ENCODE results near the gene MTCL1. TPM values are rescaled to one million over a fixed set of nuclear protein-coding genes. Genes with fewer than 3 reads are reported as not detected.

The MTCL1 gene
- total and polyA plus RNA-seq, 2 experiments from 2014 or later, result 10.6 to 19.7 TPM

DNA sequence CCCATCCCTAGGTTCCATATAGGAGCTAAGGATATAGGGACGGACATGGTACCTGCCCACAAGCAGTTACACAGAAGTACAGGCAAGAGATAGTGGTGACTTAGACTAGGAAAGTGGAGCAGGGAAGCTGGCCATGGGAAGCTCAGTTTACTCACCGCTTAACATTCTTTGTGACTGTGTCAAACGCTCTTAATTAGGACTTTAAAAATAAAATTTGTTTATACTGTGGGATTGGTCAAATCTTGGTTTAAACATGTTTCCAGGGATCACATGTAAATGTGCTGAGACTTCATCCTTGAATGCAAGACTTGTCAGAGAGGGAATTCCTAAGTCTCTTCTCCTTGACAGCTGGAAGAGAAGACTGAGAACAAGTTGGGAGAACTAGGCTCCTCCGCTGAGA, 107.3 kb downstream of the MTCL1 start:
- no peaks in the 10 kb centered on the region for H3K9me3 ChIP-seq (ENCODE audit: low read depth)
- no peaks in the 10 kb centered on the region for H3K36me3 ChIP-seq (replicated peaks; ENCODE audit: insufficient read depth, low read depth)
- H4K20me1 ChIP-seq (ENCODE audit: insufficient read depth, poor library complexity, severe bottlenecking), result no peaks in the 10 kb centered on the region
- no peaks in the 10 kb centered on the region for H3K9me2 ChIP-seq (replicated peaks; ENCODE audit: insufficient read depth)
- H3K4me2 ChIP-seq, result no peak overlapping the region
- H3K27me3 ChIP-seq, result no peaks in the 10 kb centered on the region
- 96% methylated on average over 4 of the region's 4 CpGs for WGBS (ENCODE audit: low lambda C conversion rate, missing lambda C conversion rate)
- H2AFZ ChIP-seq, result no peak overlapping the region
- peaks cover 9% of the 10 kb centered on the region for H3K4me1 ChIP-seq (ENCODE audit: insufficient read depth)
- no peak overlapping the region for H3K27ac ChIP-seq
- no peak overlapping the region for H3K4me3 ChIP-seq
- DNase-seq (ENCODE audit: low spot score), result no peak
- TF ChIP-seq EZH2phosphoT487 (IDR thresholded peaks at IDR 0.05; ENCODE audit: low read depth, severe bottlenecking, unreplicated experiment) (no peak), EZH2 (IDR thresholded peaks at IDR 0.05; ENCODE audit: borderline replicate concordance) (no peak)
- TF ChIP-seq, protein P1, sequence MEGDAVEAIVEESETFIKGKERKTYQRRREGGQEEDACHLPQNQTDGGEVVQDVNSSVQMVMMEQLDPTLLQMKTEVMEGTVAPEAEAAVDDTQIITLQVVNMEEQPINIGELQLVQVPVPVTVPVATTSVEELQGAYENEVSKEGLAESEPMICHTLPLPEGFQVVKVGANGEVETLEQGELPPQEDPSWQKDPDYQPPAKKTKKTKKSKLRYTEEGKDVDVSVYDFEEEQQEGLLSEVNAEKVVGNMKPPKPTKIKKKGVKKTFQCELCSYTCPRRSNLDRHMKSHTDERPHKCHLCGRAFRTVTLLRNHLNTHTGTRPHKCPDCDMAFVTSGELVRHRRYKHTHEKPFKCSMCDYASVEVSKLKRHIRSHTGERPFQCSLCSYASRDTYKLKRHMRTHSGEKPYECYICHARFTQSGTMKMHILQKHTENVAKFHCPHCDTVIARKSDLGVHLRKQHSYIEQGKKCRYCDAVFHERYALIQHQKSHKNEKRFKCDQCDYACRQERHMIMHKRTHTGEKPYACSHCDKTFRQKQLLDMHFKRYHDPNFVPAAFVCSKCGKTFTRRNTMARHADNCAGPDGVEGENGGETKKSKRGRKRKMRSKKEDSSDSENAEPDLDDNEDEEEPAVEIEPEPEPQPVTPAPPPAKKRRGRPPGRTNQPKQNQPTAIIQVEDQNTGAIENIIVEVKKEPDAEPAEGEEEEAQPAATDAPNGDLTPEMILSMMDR (IDR thresholded peaks at IDR 0.05; ENCODE audit: poor library complexity), result no peak
- no peaks in the 10 kb centered on the region for H3K79me2 ChIP-seq

DNA sequence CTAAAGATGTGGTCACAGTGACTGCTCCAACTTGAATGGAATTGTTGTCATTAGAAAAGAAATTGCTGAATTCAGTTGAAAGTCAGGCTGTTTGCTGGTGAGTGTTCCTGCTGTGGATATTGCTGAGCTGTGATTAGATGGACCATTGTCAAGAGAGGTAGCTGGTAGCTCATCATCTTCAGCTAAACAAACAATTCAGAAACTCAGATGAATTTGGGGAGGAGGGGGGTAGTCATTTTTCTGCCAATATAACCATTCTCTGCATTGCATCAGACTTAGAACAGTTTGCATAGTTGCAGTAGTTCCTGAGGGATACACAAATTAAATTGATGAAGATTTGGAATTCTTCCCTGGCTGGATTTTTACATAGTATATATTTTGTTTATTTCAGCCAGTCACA, 108.3 kb downstream of the MTCL1 start:
- TF ChIP-seq EZH2phosphoT487 (IDR thresholded peaks at IDR 0.05; ENCODE audit: low read depth, severe bottlenecking, unreplicated experiment) (no peak), EZH2 (IDR thresholded peaks at IDR 0.05; ENCODE audit: borderline replicate concordance) (no peak)
- TF ChIP-seq, protein P1 (IDR thresholded peaks at IDR 0.05; ENCODE audit: poor library complexity), result no peak
- Histone ChIP-seq H3K9me2 (replicated peaks; ENCODE audit: insufficient read depth) (no peaks in the 10 kb centered on the region), H3K27me3 (no peaks in the 10 kb centered on the region), H4K20me1 (ENCODE audit: insufficient read depth, poor library complexity, severe bottlenecking) (no peaks in the 10 kb centered on the region), H3K9me3 (ENCODE audit: low read depth) (no peaks in the 10 kb centered on the region), H3K4me1 (ENCODE audit: insufficient read depth) (peaks cover 9% of the 10 kb centered on the region), H3K36me3 (replicated peaks; ENCODE audit: insufficient read depth, low read depth) (no peaks in the 10 kb centered on the region), H3K4me3 (no peak overlapping the region), H2AFZ (no peak overlapping the region), H3K79me2 (no peaks in the 10 kb centered on the region), H3K27ac (no peak overlapping the region), H3K4me2 (no peak overlapping the region)
- no peak for DNase-seq (ENCODE audit: low spot score)

DNA sequence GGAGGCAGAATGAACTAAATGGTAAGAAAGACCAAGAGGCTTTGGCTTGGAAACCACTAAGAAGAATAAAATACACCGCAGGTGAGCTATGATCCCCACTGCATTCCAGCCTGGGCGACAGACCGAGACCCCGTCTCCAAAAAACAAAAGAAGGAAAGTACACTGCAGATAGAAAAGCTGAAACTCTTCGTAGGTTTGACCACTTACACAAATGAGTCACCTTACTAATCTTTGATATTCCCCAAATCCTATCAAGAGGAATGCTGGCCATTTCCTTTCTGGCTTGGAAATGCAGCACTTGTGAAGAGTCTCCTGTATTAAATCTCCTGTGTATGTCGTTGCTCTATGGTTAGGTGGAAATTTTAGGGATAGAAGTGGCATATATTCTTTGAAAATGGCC, 108.8 kb downstream of the MTCL1 start:
- no peaks in the 10 kb centered on the region for H3K9me2 ChIP-seq (replicated peaks; ENCODE audit: insufficient read depth)
- no peaks in the 10 kb centered on the region for H3K9me3 ChIP-seq (ENCODE audit: low read depth)
- no peaks in the 10 kb centered on the region for H3K79me2 ChIP-seq
- H3K36me3 ChIP-seq (replicated peaks; ENCODE audit: insufficient read depth, low read depth), result no peaks in the 10 kb centered on the region
- TF ChIP-seq EZH2phosphoT487 (IDR thresholded peaks at IDR 0.05; ENCODE audit: low read depth, severe bottlenecking, unreplicated experiment) (no peak), EZH2 (IDR thresholded peaks at IDR 0.05; ENCODE audit: borderline replicate concordance) (no peak)
- TF ChIP-seq, protein P1 (IDR thresholded peaks at IDR 0.05; ENCODE audit: poor library complexity), result no peak
- H3K4me2 ChIP-seq, result no peak overlapping the region
- DNase-seq (ENCODE audit: low spot score), result no peak
- no peak overlapping the region for H3K4me3 ChIP-seq
- H3K4me1 ChIP-seq (ENCODE audit: insufficient read depth), result peaks cover 9% of the 10 kb centered on the region
- H3K27me3 ChIP-seq, result no peaks in the 10 kb centered on the region
- 94% methylated on average over 6 of the region's 6 CpGs for WGBS (ENCODE audit: low lambda C conversion rate, missing lambda C conversion rate)
- H4K20me1 ChIP-seq (ENCODE audit: insufficient read depth, poor library complexity, severe bottlenecking), result no peaks in the 10 kb centered on the region
- no peak overlapping the region for H3K27ac ChIP-seq
- H2AFZ ChIP-seq, result no peak overlapping the region

DNA sequence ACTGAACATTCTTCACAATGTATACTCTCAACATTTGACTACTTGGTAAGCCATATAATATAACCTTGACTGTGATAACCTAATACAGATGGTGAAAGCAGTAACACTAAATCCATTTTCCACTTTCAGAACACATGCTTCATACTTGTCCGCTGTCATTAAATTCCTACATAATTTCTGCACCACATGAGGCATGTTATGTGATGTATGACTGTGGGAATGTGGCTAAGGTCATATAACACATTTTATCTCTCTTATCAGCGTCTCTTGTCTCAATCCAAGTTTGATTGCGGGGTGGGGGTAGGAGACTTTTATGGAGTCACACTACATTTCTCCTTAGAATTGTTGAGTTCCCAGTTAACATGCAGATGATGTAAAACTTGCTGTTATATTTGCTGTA, 110.9 kb downstream of the MTCL1 start:
- Histone ChIP-seq H4K20me1 (ENCODE audit: insufficient read depth, poor library complexity, severe bottlenecking) (no peaks in the 10 kb centered on the region), H3K4me1 (ENCODE audit: insufficient read depth) (peaks cover 9% of the 10 kb centered on the region), H3K9me2 (replicated peaks; ENCODE audit: insufficient read depth) (no peaks in the 10 kb centered on the region), H3K36me3 (replicated peaks; ENCODE audit: insufficient read depth, low read depth) (no peaks in the 10 kb centered on the region), H3K9me3 (ENCODE audit: low read depth) (no peaks in the 10 kb centered on the region), H3K79me2 (no peaks in the 10 kb centered on the region), H3K27me3 (no peaks in the 10 kb centered on the region), H3K27ac (no peak overlapping the region), H3K4me3 (no peak overlapping the region), H2AFZ (no peak overlapping the region), H3K4me2 (no peak overlapping the region)
- no peak for DNase-seq (ENCODE audit: low spot score)
- TF ChIP-seq EZH2 (IDR thresholded peaks at IDR 0.05; ENCODE audit: borderline replicate concordance) (no peak), EZH2phosphoT487 (IDR thresholded peaks at IDR 0.05; ENCODE audit: low read depth, severe bottlenecking, unreplicated experiment) (no peak)
- TF ChIP-seq, protein P1 (IDR thresholded peaks at IDR 0.05; ENCODE audit: poor library complexity), result no peak
- WGBS (ENCODE audit: low lambda C conversion rate, missing lambda C conversion rate), result 48% methylated on average over 3 of the region's 3 CpGs

Measured in hepatocyte (in vitro differentiated cells).